HFFc6 (cell line): ENCODE measurements around the gene TFF1. TPM values are rescaled to one million over a fixed set of nuclear protein-coding genes. Genes with fewer than 3 reads are reported as not detected.

ENCODE experiments used
- DNase-seq: peaks from one replicate; pipeline ENCODE4 v3.0.0-alpha.2; 2018
- H3K27ac Mint-ChIP-seq: 2 replicates; pipeline ENCODE4 v1.8.0; 2020; ENCODE audit warnings: mild to moderate bottlenecking, mixed read lengths
- H3K27me3 Mint-ChIP-seq: 2 replicates; pipeline ENCODE4 v1.8.0; 2021; ENCODE audit warnings: mild to moderate bottlenecking, moderate library complexity, mixed read lengths; ENCODE audit not compliant: insufficient read depth
- H3K36me3 Mint-ChIP-seq: 2 replicates; pipeline ENCODE4 v1.8.0; 2021; ENCODE audit warnings: low read depth, mixed read lengths
- H3K4me1 Mint-ChIP-seq: 2 replicates; pipeline ENCODE4 v1.8.0; 2020; ENCODE audit warnings: low read depth, mixed read lengths
- H3K4me3 Mint-ChIP-seq: 2 replicates; pipeline ENCODE4 v1.8.0; 2020; ENCODE audit warnings: mild to moderate bottlenecking, moderate library complexity, mixed read lengths
- H3K9me3 Mint-ChIP-seq: 2 replicates; pipeline ENCODE4 v1.8.0; 2020; ENCODE audit warnings: mild to moderate bottlenecking, mixed read lengths
- CTCF ChIP-seq: fragments of 200-600 bp; sonication (generic); IDR thresholded peaks from 2 replicates; pipeline ENCODE4 v1.5.0; 2021; ENCODE audit warnings: antibody characterized with exemption, mild to moderate bottlenecking
- total RNA-seq, 6 experiments: library from RNA; stranded (reverse); fragmentation: NEBNext Ultra II Directional; extraction: Animal tissue kit (Norgen Biotek cat#: 25700); gene quantifications; 2 replicates in 1 of 6; 3 replicates in 5 of 6; pipeline ENCODE4 v1.2.3, GENCODE V29; 2021

TFF1 gene
- total RNA-seq, 6 experiments from 2014 or later: not detected

- no peak for DNase-seq
- Mint-ChIP-seq H3K36me3 (no peaks in the 10 kb centered on the region; the same call in 1 of the 2 replicates), H3K27ac (no peak overlapping the region), H3K4me1 (no peaks in the 10 kb centered on the region), H3K4me3 (no peak overlapping the region), H3K9me3 (peaks cover 60% of the 10 kb centered on the region), H3K27me3 (peaks cover 2% of the 10 kb centered on the region)
- TF ChIP-seq CTCF: no peak
These were observed 48.2 kb downstream of the TFF1 start for GRCh38 chr21:42317826-42318746.

- TF ChIP-seq CTCF: no peak
- Mint-ChIP-seq H3K27ac (no peak overlapping the region), H3K36me3 (no peaks in the 10 kb centered on the region; the same call in 1 of the 2 replicates), H3K9me3 (peaks cover 55% of the 10 kb centered on the region), H3K4me3 (no peak overlapping the region), H3K4me1 (no peaks in the 10 kb centered on the region), H3K27me3 (peaks cover 2% of the 10 kb centered on the region)
- DNase-seq: no peak
These were observed 49.0 kb downstream of the TFF1 start for GRCh38 chr21:42317341-42317741.

GRCh38 chr21:42316891-42317290 is 49.4 kb downstream of the TFF1 start:
- no peaks in the 10 kb centered on the region; the same call in 1 of the 2 replicates for H3K36me3 Mint-ChIP-seq
- H3K4me1 Mint-ChIP-seq: no peaks in the 10 kb centered on the region
- H3K9me3 Mint-ChIP-seq: peaks cover 55% of the 10 kb centered on the region
- H3K27me3 Mint-ChIP-seq: peaks cover 2% of the 10 kb centered on the region
- no peak for DNase-seq
- no peak overlapping the region for H3K4me3 Mint-ChIP-seq
- H3K27ac Mint-ChIP-seq: no peak overlapping the region
- no peak for TF ChIP-seq CTCF

GRCh38 chr21:42315296-42315891 is 50.9 kb downstream of the TFF1 start, which contains the start of gene TFF3:
Gene TFF3, minus strand, starts transcription at chr21:42315409. Its CDS starts 35 bp downstream, at chr21:42315374.
- no peak for TF ChIP-seq CTCF
- Mint-ChIP-seq H3K27me3 (peaks cover 2% of the 10 kb centered on the region), H3K36me3 (no peaks in the 10 kb centered on the region), H3K4me3 (no peak within 1 kb of the TSS), H3K27ac (no peak within 1 kb of the TSS), H3K9me3 (peaks cover 49% of the 10 kb centered on the region), H3K4me1 (no peaks in the 10 kb centered on the region)
- DNase-seq: no peak

- Mint-ChIP-seq H3K9me3 (peaks cover 49% of the 10 kb centered on the region), H3K27me3 (peaks cover 2% of the 10 kb centered on the region), H3K36me3 (no peaks in the 10 kb centered on the region), H3K27ac (no peak overlapping the region), H3K4me3 (no peak overlapping the region), H3K4me1 (no peaks in the 10 kb centered on the region)
- no peak for TF ChIP-seq CTCF
- no peak for DNase-seq
These were observed 51.6 kb downstream of the TFF1 start for GRCh38 chr21:42314616-42315295.
